ENCODE results near the gene HIVEP3.

Gene HIVEP3

GRCh38 chr1:41534181-41535076 is 384.3 kb downstream of the HIVEP3 start:
- H3K9me3 Mint-ChIP-seq, result peaks cover 9% of the 10 kb centered on the region
- no peak overlapping the region for H3K4me3 Mint-ChIP-seq
- H3K4me1 Mint-ChIP-seq (ENCODE audit: low read depth), result no peaks in the 10 kb centered on the region
- no peak overlapping the region for H3K27ac Mint-ChIP-seq
- H3K27me3 Mint-ChIP-seq, result no peaks in the 10 kb centered on the region
- peaks cover 62% of the 10 kb centered on the region for H3K36me3 Mint-ChIP-seq (ENCODE audit: low read depth)
- intact Hi-C loops (cut with micrococcal nuclease), result no loop called here

DNA sequence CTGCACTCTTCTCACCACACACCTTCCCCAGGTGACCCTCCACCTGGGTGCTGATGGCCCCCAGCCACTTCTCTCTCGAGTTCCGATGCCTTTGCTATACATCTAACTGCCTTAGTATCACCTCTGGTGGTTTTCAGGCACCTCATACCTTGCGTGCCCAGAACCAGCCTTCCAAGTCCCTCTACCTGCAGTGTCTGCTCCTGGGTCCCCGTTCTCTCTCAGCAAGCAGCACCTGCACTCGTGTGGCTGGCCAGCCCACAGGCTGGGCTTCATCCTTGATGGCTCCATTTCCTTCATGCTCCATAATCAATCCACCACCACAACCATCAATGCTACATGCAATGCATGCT is 385.0 kb downstream of the HIVEP3 start:
- peaks cover 55% of the 10 kb centered on the region for H3K36me3 Mint-ChIP-seq (ENCODE audit: low read depth)
- H3K4me1 Mint-ChIP-seq (ENCODE audit: low read depth), result no peaks in the 10 kb centered on the region
- H3K4me3 Mint-ChIP-seq, result no peak overlapping the region
- H3K27me3 Mint-ChIP-seq, result no peaks in the 10 kb centered on the region
- no peak overlapping the region for H3K27ac Mint-ChIP-seq
- peaks cover 16% of the 10 kb centered on the region for H3K9me3 Mint-ChIP-seq
- intact Hi-C loops (cut with micrococcal nuclease), result no loop called here

DNA sequence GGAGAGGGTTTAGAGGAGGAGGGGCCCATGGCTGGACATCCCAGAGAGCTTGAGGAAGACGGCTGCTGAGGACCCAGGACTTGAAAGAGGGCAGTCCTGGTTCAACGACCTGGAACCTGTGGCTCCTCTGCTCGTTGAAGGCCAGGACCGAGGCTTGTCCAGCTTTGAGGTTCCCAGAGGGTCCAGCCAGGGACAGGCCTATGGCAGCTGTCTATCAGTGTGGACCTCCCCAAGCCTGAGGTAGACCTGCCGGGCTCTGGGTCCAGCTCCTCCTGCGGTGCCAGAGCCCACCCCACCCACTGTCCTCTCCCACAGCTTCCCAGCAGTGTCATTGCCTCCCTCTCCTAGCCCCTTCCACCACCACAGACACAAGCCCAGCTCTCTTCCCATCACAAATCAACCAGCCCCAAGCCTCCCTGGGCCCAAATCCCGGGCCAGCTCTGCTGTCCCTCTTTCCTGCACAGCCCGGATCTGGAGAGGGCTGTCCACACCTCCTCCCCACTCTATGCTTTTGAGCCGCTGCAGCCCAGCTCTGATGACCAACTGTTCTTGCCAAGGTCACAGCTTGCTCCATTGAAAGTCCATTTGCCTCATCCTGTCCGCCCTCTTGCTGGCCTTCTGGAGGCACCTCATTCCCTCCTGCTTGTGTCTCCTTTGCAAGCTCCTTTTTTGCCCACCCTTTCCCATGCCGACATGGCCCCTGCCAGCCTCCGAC is 385.5 kb downstream of the HIVEP3 start:
- peaks cover 49% of the 10 kb centered on the region for H3K36me3 Mint-ChIP-seq (ENCODE audit: low read depth)
- H3K4me3 Mint-ChIP-seq, result no peak overlapping the region
- intact Hi-C loops (cut with micrococcal nuclease), result no loop called here
- peaks cover 17% of the 10 kb centered on the region for H3K9me3 Mint-ChIP-seq
- H3K4me1 Mint-ChIP-seq (ENCODE audit: low read depth), result no peaks in the 10 kb centered on the region
- H3K27me3 Mint-ChIP-seq, result no peaks in the 10 kb centered on the region
- H3K27ac Mint-ChIP-seq, result no peak overlapping the region

DNA sequence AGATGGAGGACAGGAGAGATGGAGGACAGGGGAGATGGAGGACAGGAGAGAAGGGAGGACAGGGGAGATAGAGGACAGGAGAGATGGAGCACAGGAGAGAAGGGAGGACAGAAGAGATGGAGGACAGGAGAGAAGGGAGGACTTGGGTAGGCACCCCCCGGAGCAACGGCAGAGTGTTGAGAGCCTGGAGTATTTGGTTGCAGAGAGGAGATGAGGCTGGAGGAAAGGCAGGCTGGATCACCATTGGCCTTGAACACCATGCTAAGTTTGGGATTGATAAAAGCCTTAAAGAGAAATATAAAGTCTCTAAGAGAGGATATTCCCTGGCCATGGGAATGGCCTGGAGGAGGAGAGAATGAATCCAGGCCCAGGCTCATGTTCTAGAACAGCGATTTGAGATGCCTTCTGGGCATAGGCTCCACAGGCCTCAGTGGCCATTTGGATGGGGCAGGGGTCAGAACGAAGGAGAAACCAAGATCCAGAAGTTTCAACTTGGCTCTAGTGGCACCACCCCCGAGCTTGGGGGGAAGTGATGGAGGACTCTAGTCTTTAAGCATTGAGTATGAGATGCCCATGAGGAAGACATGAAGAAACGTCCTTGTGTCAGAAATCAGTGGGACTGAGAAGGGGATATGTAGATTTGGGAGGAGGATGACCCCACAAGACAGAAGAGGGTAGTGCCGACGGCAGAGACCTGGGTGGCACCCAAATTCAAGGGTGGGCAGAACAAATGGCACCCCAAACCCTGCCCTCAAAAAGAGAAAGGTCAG is 386.3 kb downstream of the HIVEP3 start:
- Mint-ChIP-seq H3K27ac (no peak overlapping the region), H3K36me3 (ENCODE audit: low read depth) (peaks cover 41% of the 10 kb centered on the region), H3K9me3 (peaks cover 19% of the 10 kb centered on the region), H3K4me3 (no peak overlapping the region), H3K4me1 (ENCODE audit: low read depth) (no peaks in the 10 kb centered on the region), H3K27me3 (no peaks in the 10 kb centered on the region)
- intact Hi-C loops (cut with micrococcal nuclease), result no loop called here

DNA sequence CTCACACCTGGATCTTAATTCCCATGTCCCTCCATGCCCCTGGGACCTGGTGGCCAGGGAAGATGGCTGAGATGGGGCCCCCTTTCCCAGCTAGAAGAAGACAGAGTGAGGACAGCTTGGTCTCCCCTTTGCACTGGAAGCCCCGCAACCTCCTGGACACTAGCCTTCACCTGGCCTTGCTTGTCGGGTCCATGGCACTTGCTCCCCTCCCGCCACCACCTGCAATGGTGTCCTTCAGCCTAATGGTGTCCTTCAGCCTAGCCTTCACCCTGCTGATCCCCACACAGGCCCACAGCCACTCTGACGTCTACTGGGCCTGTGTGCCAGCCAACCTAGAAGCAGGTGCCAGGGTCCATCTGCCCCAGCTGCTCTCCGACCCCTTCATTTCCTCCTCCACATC is 388.3 kb downstream of the HIVEP3 start:
- Mint-ChIP-seq H3K4me1 (ENCODE audit: low read depth) (no peaks in the 10 kb centered on the region), H3K4me3 (no peak overlapping the region), H3K27ac (no peak overlapping the region), H3K9me3 (peaks cover 30% of the 10 kb centered on the region), H3K27me3 (no peaks in the 10 kb centered on the region), H3K36me3 (ENCODE audit: low read depth) (peaks cover 46% of the 10 kb centered on the region)
- intact Hi-C loops (cut with micrococcal nuclease), result no loop called here

- Mint-ChIP-seq H3K4me1 (ENCODE audit: low read depth) (no peaks in the 10 kb centered on the region), H3K9me3 (peaks cover 30% of the 10 kb centered on the region), H3K27me3 (no peaks in the 10 kb centered on the region), H3K27ac (no peak overlapping the region), H3K36me3 (ENCODE audit: low read depth) (peaks cover 46% of the 10 kb centered on the region), H3K4me3 (no peak overlapping the region)
- intact Hi-C loops (cut with micrococcal nuclease), result no loop called here
Measured at GRCh38 chr1:41529621-41530395, 388.9 kb downstream of the HIVEP3 start.

- Mint-ChIP-seq H3K9me3 (peaks cover 30% of the 10 kb centered on the region), H3K27me3 (no peaks in the 10 kb centered on the region), H3K4me3 (no peak overlapping the region), H3K36me3 (ENCODE audit: low read depth) (peaks cover 46% of the 10 kb centered on the region), H3K27ac (no peak overlapping the region), H3K4me1 (ENCODE audit: low read depth) (no peaks in the 10 kb centered on the region)
- intact Hi-C loops (cut with micrococcal nuclease), result no loop called here
Measured at GRCh38 chr1:41528726-41529605, 389.8 kb downstream of the HIVEP3 start.

DNA sequence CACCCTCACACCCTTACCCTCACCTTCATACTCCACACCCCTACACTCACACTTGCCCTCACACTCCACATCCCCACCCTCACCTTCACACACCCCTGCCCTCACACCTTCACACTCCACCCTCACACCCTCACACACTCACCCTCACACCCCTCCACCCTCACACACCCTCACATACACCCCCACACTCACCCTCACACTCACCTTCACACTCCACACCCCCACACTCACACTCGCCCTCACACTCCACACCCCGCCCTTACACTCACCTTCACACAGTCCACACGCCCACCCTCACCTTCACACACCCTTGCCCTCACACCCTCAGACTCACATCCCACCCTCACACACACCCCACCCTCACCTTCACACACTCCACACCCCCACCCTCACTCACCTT is 390.6 kb downstream of the HIVEP3 start:
- H3K9me3 Mint-ChIP-seq, result peaks cover 30% of the 10 kb centered on the region
- peaks cover 46% of the 10 kb centered on the region for H3K36me3 Mint-ChIP-seq (ENCODE audit: low read depth)
- H3K4me3 Mint-ChIP-seq, result no peak overlapping the region
- no peaks in the 10 kb centered on the region for H3K27me3 Mint-ChIP-seq
- H3K27ac Mint-ChIP-seq, result no peak overlapping the region
- intact Hi-C loops (cut with micrococcal nuclease), result no loop called here
- no peaks in the 10 kb centered on the region for H3K4me1 Mint-ChIP-seq (ENCODE audit: low read depth)

GRCh38 chr1:41526956-41527561 is 391.7 kb downstream of the HIVEP3 start:
- H3K36me3 Mint-ChIP-seq (ENCODE audit: low read depth), result peaks cover 57% of the 10 kb centered on the region
- H3K4me1 Mint-ChIP-seq (ENCODE audit: low read depth), result peaks cover 4% of the 10 kb centered on the region
- no peak overlapping the region for H3K27ac Mint-ChIP-seq
- peaks cover 30% of the 10 kb centered on the region for H3K9me3 Mint-ChIP-seq
- intact Hi-C loops (cut with micrococcal nuclease), result no loop called here
- no peak overlapping the region for H3K4me3 Mint-ChIP-seq
- H3K27me3 Mint-ChIP-seq, result no peaks in the 10 kb centered on the region

- Mint-ChIP-seq H3K27me3 (no peaks in the 10 kb centered on the region), H3K27ac (no peak overlapping the region), H3K4me3 (no peak overlapping the region), H3K9me3 (peaks cover 30% of the 10 kb centered on the region), H3K36me3 (ENCODE audit: low read depth) (peaks cover 63% of the 10 kb centered on the region), H3K4me1 (ENCODE audit: low read depth) (peaks cover 9% of the 10 kb centered on the region)
- intact Hi-C loops (cut with micrococcal nuclease), result no loop called here
Measured at GRCh38 chr1:41525891-41526587, 392.7 kb downstream of the HIVEP3 start.

DNA sequence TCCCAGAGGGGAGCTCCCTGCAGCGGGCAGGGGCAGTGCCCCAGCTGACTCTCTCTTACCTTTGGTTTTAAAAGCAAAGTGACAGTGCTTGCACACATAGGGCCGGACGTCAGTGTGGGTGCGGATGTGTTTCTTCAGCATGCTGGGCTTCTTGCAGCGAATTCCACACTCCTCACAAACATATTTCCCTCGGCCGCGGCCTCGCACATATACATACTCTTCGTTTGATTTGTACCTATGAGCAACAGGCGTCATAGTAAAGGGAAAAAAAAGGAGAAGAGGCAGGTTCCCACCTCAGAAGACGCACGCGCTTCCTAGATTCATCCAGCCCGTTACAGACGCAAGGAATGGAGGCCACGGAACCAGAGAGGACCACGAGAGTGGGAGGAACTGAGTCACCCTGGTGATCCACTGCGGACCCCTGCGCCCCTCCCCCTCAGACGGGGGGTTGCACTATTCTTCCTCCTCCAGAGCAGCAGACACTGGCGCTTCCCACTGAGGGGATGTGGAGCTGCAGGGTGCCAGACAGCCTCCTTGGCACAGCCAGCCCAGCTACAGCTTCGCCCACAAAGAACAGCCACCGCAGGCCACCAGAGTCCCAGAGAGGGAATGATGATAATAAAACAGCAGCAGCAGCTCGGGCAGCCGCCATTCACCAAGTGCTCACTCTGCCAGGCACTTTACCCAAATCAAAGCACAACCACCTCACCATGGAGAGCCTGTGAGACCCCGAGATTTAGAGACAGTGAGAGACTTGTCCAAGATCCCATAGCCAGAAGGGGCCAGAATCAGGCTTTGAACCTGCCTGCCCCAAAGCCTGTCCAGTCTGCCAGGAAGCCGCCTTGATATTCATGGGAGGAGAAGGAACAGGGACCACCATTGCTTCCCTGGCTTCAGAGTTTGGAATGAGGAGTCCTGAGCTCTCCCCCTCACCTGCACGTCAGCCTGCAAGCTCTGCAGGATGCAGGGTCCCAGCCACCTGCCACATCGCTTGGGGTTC is 393.7 kb downstream of the HIVEP3 start:
- Mint-ChIP-seq H3K27ac (no peak overlapping the region), H3K27me3 (no peaks in the 10 kb centered on the region), H3K36me3 (ENCODE audit: low read depth) (peaks cover 61% of the 10 kb centered on the region), H3K4me3 (no peak overlapping the region), H3K9me3 (peaks cover 27% of the 10 kb centered on the region), H3K4me1 (ENCODE audit: low read depth) (peaks cover 9% of the 10 kb centered on the region)
- intact Hi-C loops (cut with micrococcal nuclease), result no loop called here
